A549 (cell line): ENCODE results near the gene CDH4. TPM values are rescaled to one million over a fixed set of nuclear protein-coding genes. Genes with fewer than 3 reads are reported as not detected.

Experiments used
- ATAC-seq, 2 experiments: fragments of 200-7000 bp in 1 of 2; fragments of >200 bp in 1 of 2; cut with Nextera tagmentation in 1 of 2; cut with Tn5 transposase in 1 of 2; 3 replicates each; pipeline versions ENCODE4 v1.8.0 to v1.9.1; 2018 to 2020; ENCODE audit warnings: mild to moderate bottlenecking in 1 of 2, moderate library complexity in 1 of 2
- CTCF ChIA-PET: fragments of 300-600 bp; sonication (Branson Sonifier 250); formaldehyde crosslinking; extraction: SDS; loops from one replicate; lab custom pipeline; 2021; ENCODE audit warnings: antibody characterized with exemption, inconsistent platforms; lab: Yijun Ruan, JAX
- POLR2A ChIA-PET: fragments of 350-600 bp; formaldehyde crosslinking; extraction: SDS; loops from one replicate; lab custom pipeline; 2021; ENCODE audit warnings: antibody characterized with exemption, inconsistent platforms; lab: Yijun Ruan, JAX
- DNase-seq, 2 experiments: peaks; one replicate each; pipeline versions ENCODE4 v3.0.0 to v3.0.0-alpha.2; 2011 to 2016; ENCODE audit warnings: low read depth in 1 of 2, low spot score in 1 of 2
- FAIRE-seq: peaks from 2 replicates; lab custom pipeline; 2011; peaks lifted over from hg19 to GRCh38; lab: Jason Lieb, UNC
- H3K27ac ChIP-seq, 2 experiments: fragments of >200 bp; sonication (Bioruptor Twin); formaldehyde crosslinking; 3 replicates each; pipeline ENCODE4 v1.5.1; 2016 to 2017
- H3K4me1 ChIP-seq: fragments of >200 bp; sonication (Bioruptor Twin); formaldehyde crosslinking; 3 replicates; pipeline ENCODE4 v1.6.1; 2016
- H3K4me2 ChIP-seq: fragments of >200 bp; sonication (Bioruptor Twin); formaldehyde crosslinking; 3 replicates; pipeline ENCODE4 v1.6.1; 2016
- H3K4me3 ChIP-seq: fragments of >200 bp; sonication (Bioruptor Twin); formaldehyde crosslinking; 3 replicates; pipeline ENCODE4 v1.5.1; 2016
- H3K9me3 ChIP-seq: fragments of >200 bp; sonication (Bioruptor Twin); formaldehyde crosslinking; 3 replicates; pipeline ENCODE4 v1.6.1; 2016
- EHF ChIP-seq: fragments of 250-450 bp; sonication (Bioruptor Pico); IDR thresholded peaks from 2 replicates; pipeline ENCODE4 v1.5.0; 2020; ENCODE audit warnings: mild to moderate bottlenecking
- EHMT2 ChIP-seq: fragments of 200-600 bp; sonication (generic); IDR thresholded peaks from 2 replicates; pipeline ENCODE4 v1.6.1; 2016; ENCODE audit warnings: antibody characterized with exemption, low read depth, mild to moderate bottlenecking, moderate library complexity
- EP300 ChIP-seq, 2 experiments: fragments of >200 bp; sonication (Bioruptor Twin); formaldehyde crosslinking; IDR thresholded peaks; 2 replicates in 1 of 2; 3 replicates in 1 of 2; pipeline ENCODE4 v1.6.1; 2016 to 2017
- ESRRA ChIP-seq: fragments of 150-350 bp; IDR thresholded peaks from 2 replicates; pipeline ENCODE4 v1.6.1; 2014; ENCODE audit warnings: mild to moderate bottlenecking, low read length, borderline replicate concordance
- FOSB ChIP-seq: fragments of 250-450 bp; sonication (Bioruptor Pico); IDR thresholded peaks from 2 replicates; pipeline ENCODE4 v1.5.0; 2020; ENCODE audit warnings: mild to moderate bottlenecking, moderate library complexity
- FOXS1 ChIP-seq: fragments of 250-450 bp; sonication (Bioruptor Pico); IDR thresholded peaks from 2 replicates; pipeline ENCODE4 v1.5.0; 2020; ENCODE audit warnings: mild to moderate bottlenecking, moderate library complexity
- HEYL ChIP-seq: fragments of 250-450 bp; sonication (Bioruptor Pico); IDR thresholded peaks from 2 replicates; pipeline ENCODE4 v1.8.0; 2021; ENCODE audit warnings: mild to moderate bottlenecking, moderate library complexity
- KDM1A ChIP-seq: fragments of 200-600 bp; sonication (generic); IDR thresholded peaks from 2 replicates; pipeline ENCODE4 v1.6.1; 2016; ENCODE audit warnings: low read depth, mild to moderate bottlenecking
- NFE2L2 ChIP-seq: fragments of 150-350 bp; conservative IDR thresholded peaks from 2 replicates; pipeline ENCODE4 v1.6.1; 2014; ENCODE audit warnings: low read length
- PHF8 ChIP-seq: fragments of 200-600 bp; sonication (generic); IDR thresholded peaks from 2 replicates; pipeline ENCODE4 v1.6.1; 2016; ENCODE audit warnings: low read depth, mild to moderate bottlenecking, antibody characterized with exemption, moderate library complexity, borderline replicate concordance
- POLR2A ChIP-seq: IDR thresholded peaks from 2 replicates; pipeline ENCODE4 v1.6.1; 2012; ENCODE audit warnings: mild to moderate bottlenecking, low read length
- RAD21 ChIP-seq, 2 experiments: fragments of >200 bp in 1 of 2; sonication (Bioruptor Twin) in 1 of 2; formaldehyde crosslinking in 1 of 2; IDR thresholded peaks in 1 of 2; conservative IDR thresholded peaks in 1 of 2; 2 replicates in 1 of 2; 3 replicates in 1 of 2; pipeline ENCODE4 v1.6.1; 2012 to 2018; ENCODE audit warnings: inconsistent platforms in 1 of 2
- RNF2 ChIP-seq: fragments of 200-600 bp; sonication (generic); IDR thresholded peaks from 2 replicates; pipeline ENCODE4 v1.6.1; 2016; ENCODE audit warnings: low read depth, mild to moderate bottlenecking, antibody characterized with exemption, moderate library complexity, borderline replicate concordance
- SMC3 ChIP-seq: fragments of >200 bp; sonication (Bioruptor Twin); formaldehyde crosslinking; IDR thresholded peaks from 3 replicates; pipeline ENCODE4 v1.6.1; 2018; ENCODE audit warnings: inconsistent platforms
- ZFP36 ChIP-seq: fragments of 450-650 bp; IDR thresholded peaks from 2 replicates; pipeline ENCODE4 v1.6.1; 2014; ENCODE audit warnings: borderline replicate concordance; ENCODE audit not compliant: partially characterized antibody
- ZNF302 ChIP-seq: fragments of 250-450 bp; sonication (Bioruptor Pico); IDR thresholded peaks from 2 replicates; pipeline ENCODE4 v1.9.0; 2021; ENCODE audit warnings: inconsistent platforms, mild to moderate bottlenecking, moderate library complexity
- WGBS: methylation state at CpG from one replicate; pipeline ENCODE4 v1.1.6; 2017; ENCODE audit errors: missing lambda C conversion rate; 5-methylcytosine and 5-hydroxymethylcytosine counted together
- polyA plus RNA-seq, 4 experiments: library from polyadenylated mRNA; depleted of rRNA in 3 of 4; stranded (reverse); fragments of >200 nt; fragmentation: RNase III in 1 of 4; extraction: RNeasy Plus Mini Kit Qiagen cat#74134 plus additional on column Dnase treatment in 1 of 4; gene quantifications; 2 replicates in 3 of 4; 3 replicates in 1 of 4; pipeline ENCODE4 v1.2.3, GENCODE V29; 2011 to 2017
- TF ChIP-seq, protein P1 (sequence below): fragments of 250-450 bp; sonication (Bioruptor Pico); IDR thresholded peaks from 2 replicates; pipeline ENCODE4 v1.5.0; 2020; ENCODE audit warnings: low read depth, mild to moderate bottlenecking, moderate library complexity
- TF ChIP-seq, protein P2 (sequence below): fragments of 450-650 bp; IDR thresholded peaks from 2 replicates; pipeline ENCODE4 v1.6.1; 2014; ENCODE audit warnings: antibody characterized with exemption
- TF ChIP-seq, protein P3 (sequence below): fragments of >200 bp; sonication (Bioruptor Twin); formaldehyde crosslinking; IDR thresholded peaks from 3 replicates; pipeline ENCODE4 v1.6.1; 2016
- TF ChIP-seq, protein P4 (sequence below): fragments of 250-450 bp; sonication (Bioruptor Pico); IDR thresholded peaks from 2 replicates; pipeline ENCODE4 v1.5.0; 2021; ENCODE audit warnings: mild to moderate bottlenecking, moderate library complexity, borderline replicate concordance

Gene CDH4
- polyA plus RNA-seq, 2 of the 4 experiments (the other 2 are of a cell fraction) = 3.4 to 10.3 TPM

DNA sequence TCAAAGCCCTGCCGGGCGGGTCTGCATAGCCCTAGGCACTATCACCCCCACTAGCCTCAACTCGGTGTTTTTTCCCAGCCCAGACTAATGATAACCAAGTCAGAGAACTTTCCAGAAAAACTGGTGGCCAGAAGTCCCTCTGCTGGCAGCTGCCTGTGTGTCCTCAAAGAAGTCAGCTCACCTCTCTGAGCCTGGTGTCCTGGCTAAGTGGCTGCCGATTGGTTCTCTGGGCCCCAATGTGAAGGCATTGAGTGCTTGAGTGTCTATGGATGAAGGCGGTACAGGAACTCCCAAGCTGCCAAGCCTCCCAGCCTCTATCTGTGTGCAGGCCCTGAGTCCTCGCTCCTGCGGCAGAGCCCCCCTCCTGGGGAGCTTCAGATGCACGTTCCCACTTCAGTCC lies 458.0 kb downstream of the CDH4 start:
- ATAC-seq (no peak), FAIRE-seq (no peak)
- no peak overlapping the region for H3K27ac ChIP-seq
- H3K4me1 ChIP-seq = no peaks in the 10 kb centered on the region
- CTCF ChIA-PET = no interaction called here
- no peak for TF ChIP-seq FOSB (CRISPR knock-in tag)
- no peak for TF ChIP-seq KDM1A
- TF ChIP-seq, all 56 proteins: peak for 0
- no peaks in the 10 kb centered on the region for H3K9me3 ChIP-seq
- 83% methylated on average over 8 of the region's 8 CpGs for WGBS
- POLR2A ChIA-PET = no interaction called here
- no peak overlapping the region for H3K4me3 ChIP-seq
- DNase-seq = no peak
- no peak overlapping the region for H3K4me2 ChIP-seq

DNA sequence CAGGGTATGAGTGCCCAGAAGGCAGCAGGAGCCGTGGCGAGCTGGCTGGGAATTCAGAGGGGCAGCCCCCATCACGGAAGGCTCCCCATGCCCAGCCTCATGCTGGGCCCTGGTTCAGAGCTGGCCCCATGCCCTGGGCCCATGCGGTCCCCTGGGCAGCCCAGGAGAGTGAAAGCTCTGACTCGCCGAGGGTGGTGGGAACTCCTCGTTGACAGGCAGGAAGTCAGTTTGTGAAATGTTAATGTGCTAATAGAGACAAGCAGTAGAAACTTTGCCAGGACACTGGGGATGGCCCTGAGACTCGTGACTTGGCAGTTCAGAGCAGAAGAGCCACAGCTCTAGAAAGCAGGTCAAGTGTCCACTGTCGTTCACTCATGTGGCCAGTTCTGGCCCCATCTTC lies 460.6 kb downstream of the CDH4 start:
- H3K27ac ChIP-seq = no peak overlapping the region
- peaks cover 16% of the 10 kb centered on the region; the same call in 2 of the 3 replicates for H3K9me3 ChIP-seq
- TF ChIP-seq POLR2A = no peak
- no peak for TF ChIP-seq RNF2
- TF ChIP-seq, protein P1, sequence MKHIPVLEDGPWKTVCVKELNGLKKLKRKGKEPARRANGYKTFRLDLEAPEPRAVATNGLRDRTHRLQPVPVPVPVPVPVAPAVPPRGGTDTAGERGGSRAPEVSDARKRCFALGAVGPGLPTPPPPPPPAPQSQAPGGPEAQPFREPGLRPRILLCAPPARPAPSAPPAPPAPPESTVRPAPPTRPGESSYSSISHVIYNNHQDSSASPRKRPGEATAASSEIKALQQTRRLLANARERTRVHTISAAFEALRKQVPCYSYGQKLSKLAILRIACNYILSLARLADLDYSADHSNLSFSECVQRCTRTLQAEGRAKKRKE (CRISPR knock-in tag) = no peak
- TF ChIP-seq ESRRA = no peak
- CTCF ChIA-PET = interaction anchor here (0.9 kb wide), 1 partner anchor 9 kb away, joined by 3 read pairs; no protein-coding TSS in a partner anchor
- POLR2A ChIA-PET = no interaction called here
- H3K4me1 ChIP-seq = no peaks in the 10 kb centered on the region
- WGBS = 24% methylated on average over 4 of the region's 9 CpGs
- DNase-seq (no peak), ATAC-seq (no peak; a peak in 1 of 6 replicates), FAIRE-seq (no peak)
- H3K4me2 ChIP-seq = no peak overlapping the region
- H3K4me3 ChIP-seq = no peak overlapping the region

DNA sequence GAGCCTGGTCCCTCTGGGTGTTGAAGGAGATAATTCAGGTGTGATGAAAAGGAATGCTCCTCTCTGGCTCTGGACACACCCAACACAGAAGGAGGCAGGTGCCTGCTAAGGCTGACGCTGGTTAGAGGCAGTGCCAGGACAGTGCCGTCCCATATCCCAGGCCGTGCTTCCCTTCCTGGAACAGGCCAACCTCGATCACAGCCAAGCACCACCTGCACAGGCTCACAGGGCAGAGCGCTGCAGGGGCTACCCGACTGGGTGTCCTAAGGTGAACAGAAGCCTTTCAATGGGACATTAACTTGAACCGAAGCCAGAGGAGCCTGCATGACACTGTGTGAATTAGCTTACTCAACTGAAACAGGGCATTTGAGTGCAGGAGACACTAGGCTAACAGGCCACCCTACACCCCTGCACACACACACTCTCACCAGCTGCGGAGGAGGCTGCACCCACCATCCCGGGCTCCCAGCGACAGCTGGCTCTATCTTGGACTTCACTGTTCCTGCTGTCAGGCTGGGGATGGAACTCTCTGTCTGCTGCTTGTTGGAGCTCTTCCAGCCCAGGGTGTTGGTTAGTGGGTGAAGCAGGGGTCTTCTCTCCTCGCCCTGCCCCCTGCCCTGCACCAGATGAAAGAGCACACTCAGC lies 466.4 kb downstream of the CDH4 start:
- no peaks in the 10 kb centered on the region for H3K4me1 ChIP-seq
- FAIRE-seq (no peak), DNase-seq (no peak), ATAC-seq (peak in 1 of 2 experiments; percentile 16; a peak in 1 of 6 replicates)
- peaks cover 16% of the 10 kb centered on the region; the same call in 2 of the 3 replicates for H3K9me3 ChIP-seq
- H3K27ac ChIP-seq = no peak overlapping the region
- ChIA-PET POLR2A (no interaction called here), CTCF (no interaction called here)
- WGBS = 65% methylated on average over 11 of the region's 11 CpGs
- no peak for TF ChIP-seq EP300 (IDR thresholded peaks at IDR 0.05)
- TF ChIP-seq ESRRA = no peak
- TF ChIP-seq NFE2L2 = no peak
- TF ChIP-seq EHMT2 = no peak
- TF ChIP-seq RAD21 (conservative IDR thresholded peaks at IDR 0.05 in 1 of 2, IDR thresholded peaks at IDR 0.05 in 1 of 2) = no peak
- TF ChIP-seq HEYL = no peak
- no peak for TF ChIP-seq RNF2
- TF ChIP-seq, protein P2, sequence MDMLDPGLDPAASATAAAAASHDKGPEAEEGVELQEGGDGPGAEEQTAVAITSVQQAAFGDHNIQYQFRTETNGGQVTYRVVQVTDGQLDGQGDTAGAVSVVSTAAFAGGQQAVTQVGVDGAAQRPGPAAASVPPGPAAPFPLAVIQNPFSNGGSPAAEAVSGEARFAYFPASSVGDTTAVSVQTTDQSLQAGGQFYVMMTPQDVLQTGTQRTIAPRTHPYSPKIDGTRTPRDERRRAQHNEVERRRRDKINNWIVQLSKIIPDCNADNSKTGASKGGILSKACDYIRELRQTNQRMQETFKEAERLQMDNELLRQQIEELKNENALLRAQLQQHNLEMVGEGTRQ = no peak
- TF ChIP-seq POLR2A = no peak
- no peak overlapping the region for H3K4me2 ChIP-seq
- no peak overlapping the region for H3K4me3 ChIP-seq

DNA sequence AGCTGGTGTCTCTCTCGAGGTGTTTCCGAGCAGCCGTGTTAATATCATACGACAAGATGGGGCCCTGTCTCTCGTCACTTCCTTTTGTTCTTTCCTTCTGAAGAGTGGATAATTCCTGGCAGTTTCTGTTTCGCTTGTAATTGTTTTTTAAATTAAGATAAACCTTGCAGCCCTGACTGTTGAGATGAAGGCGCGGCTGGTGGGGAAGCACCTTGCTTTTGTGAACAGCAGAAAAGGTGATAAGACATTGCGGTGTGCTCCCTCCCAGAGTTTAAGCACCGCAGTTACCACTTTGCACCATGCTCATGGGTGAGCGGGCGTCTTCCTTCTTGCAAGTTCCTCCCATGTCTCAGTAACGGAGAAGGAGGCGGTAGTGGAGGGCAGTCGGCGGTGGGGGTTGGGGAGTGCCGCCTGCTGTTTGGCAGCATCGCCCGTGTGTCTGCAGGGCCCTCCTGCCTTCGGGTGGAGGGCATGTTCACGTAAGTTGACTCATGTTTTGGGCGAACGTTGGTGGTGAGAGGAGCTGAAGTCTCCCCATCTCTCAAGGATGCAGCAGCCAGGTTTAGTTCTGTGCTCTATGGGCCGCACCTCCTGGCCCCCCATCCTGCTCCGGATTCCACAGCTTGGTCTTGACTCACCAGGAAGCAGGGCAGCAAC lies 467.8 kb downstream of the CDH4 start:
- no peak for ATAC-seq
- TF ChIP-seq ZFP36 (no peak), SMC3 (no peak), EHMT2 (no peak), FOXS1 (no peak), EHF (CRISPR knock-in tag) (no peak), ZNF302 (CRISPR knock-in tag) (no peak), PHF8 (no peak)
- TF ChIP-seq, protein P3, sequence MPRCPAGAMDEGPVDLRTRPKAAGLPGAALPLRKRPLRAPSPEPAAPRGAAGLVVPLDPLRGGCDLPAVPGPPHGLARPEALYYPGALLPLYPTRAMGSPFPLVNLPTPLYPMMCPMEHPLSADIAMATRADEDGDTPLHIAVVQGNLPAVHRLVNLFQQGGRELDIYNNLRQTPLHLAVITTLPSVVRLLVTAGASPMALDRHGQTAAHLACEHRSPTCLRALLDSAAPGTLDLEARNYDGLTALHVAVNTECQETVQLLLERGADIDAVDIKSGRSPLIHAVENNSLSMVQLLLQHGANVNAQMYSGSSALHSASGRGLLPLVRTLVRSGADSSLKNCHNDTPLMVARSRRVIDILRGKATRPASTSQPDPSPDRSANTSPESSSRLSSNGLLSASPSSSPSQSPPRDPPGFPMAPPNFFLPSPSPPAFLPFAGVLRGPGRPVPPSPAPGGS = no peak
- TF ChIP-seq, protein P4, sequence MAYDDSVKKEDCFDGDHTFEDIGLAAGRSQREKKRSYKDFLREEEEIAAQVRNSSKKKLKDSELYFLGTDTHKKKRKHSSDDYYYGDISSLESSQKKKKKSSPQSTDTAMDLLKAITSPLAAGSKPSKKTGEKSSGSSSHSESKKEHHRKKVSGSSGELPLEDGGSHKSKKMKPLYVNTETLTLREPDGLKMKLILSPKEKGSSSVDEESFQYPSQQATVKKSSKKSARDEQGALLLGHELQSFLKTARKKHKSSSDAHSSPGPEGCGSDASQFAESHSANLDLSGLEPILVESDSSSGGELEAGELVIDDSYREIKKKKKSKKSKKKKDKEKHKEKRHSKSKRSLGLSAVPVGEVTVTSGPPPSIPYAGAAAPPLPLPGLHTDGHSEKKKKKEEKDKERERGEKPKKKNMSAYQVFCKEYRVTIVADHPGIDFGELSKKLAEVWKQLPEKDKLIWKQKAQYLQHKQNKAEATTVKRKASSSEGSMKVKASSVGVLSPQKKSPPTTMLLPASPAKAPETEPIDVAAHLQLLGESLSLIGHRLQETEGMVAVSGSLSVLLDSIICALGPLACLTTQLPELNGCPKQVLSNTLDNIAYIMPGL (CRISPR knock-in tag) = no peak

More for the DNA sequence above, 467.8 kb downstream of the CDH4 start:
- FAIRE-seq (no peak), DNase-seq (no peak)
- ChIA-PET POLR2A (no interaction called here), CTCF (no interaction called here)
- WGBS = 78% methylated on average over 23 of the region's 25 CpGs
- H3K4me3 ChIP-seq = no peak overlapping the region
- no peaks in the 10 kb centered on the region for H3K4me1 ChIP-seq
- H3K4me2 ChIP-seq = no peak overlapping the region
- H3K27ac ChIP-seq = no peak overlapping the region
- peaks cover 16% of the 10 kb centered on the region; the same call in 2 of the 3 replicates for H3K9me3 ChIP-seq
